Calu3 (cell line): Measurements from ENCODE around the gene SCUBE3. TPM values are rescaled to one million over a fixed set of nuclear protein-coding genes. Genes with fewer than 3 reads are reported as not detected.

Source experiments
- BruUV-seq: library from RNA; stranded (reverse); fragments of 400-500 nt; replicated peaks from 2 replicates; lab custom pipeline; 2021; lab: Mats Ljungman, UMichigan
- CTCF ChIA-PET: fragments of 300-600 bp; sonication (Branson Sonifier 250); formaldehyde crosslinking; loops from one replicate; lab custom pipeline; 2022; ENCODE audit warnings: antibody characterized with exemption; lab: Charles Lee
- DNase-seq: peaks from one replicate; pipeline ENCODE4 v3.0.0; 2022
- H3K27ac Mint-ChIP-seq: one replicate; pipeline ENCODE4 v1.8.0; 2022; ENCODE audit warnings: mixed read lengths; ENCODE audit not compliant: unreplicated experiment
- H3K27me3 Mint-ChIP-seq: one replicate; pipeline ENCODE4 v1.8.0; 2022; ENCODE audit warnings: mixed read lengths; ENCODE audit not compliant: unreplicated experiment
- H3K36me3 Mint-ChIP-seq: one replicate; pipeline ENCODE4 v1.8.0; 2022; ENCODE audit warnings: mild to moderate bottlenecking, moderate library complexity, mixed read lengths; ENCODE audit not compliant: insufficient read depth, unreplicated experiment
- H3K4me1 Mint-ChIP-seq: one replicate; pipeline ENCODE4 v1.8.0; 2022; ENCODE audit warnings: mild to moderate bottlenecking, low read depth, mixed read lengths; ENCODE audit not compliant: unreplicated experiment
- H3K4me3 Mint-ChIP-seq: one replicate; pipeline ENCODE4 v1.8.0; 2022; ENCODE audit warnings: mild to moderate bottlenecking, low read depth, moderate library complexity, mixed read lengths; ENCODE audit not compliant: unreplicated experiment
- H3K9me3 Mint-ChIP-seq: one replicate; pipeline ENCODE4 v1.8.0; 2022; ENCODE audit warnings: low read depth, mixed read lengths; ENCODE audit not compliant: unreplicated experiment
- intact Hi-C: fragments of 100-400 bp; cut with micrococcal nuclease; formaldehyde crosslinking; loops from one replicate; pipeline ENCODE4 v1.10.0; 2022; ENCODE audit not compliant: unreplicated experiment
- total RNA-seq: library from RNA; stranded (reverse); gene quantifications from 2 replicates; pipeline ENCODE4 v1.2.3, GENCODE V29; 2022
- TF ChIP-seq, protein P1 (sequence below): fragments of 200-600 bp; IDR thresholded peaks from one replicate; pipeline ENCODE4 v1.8.0; 2022; ENCODE audit warnings: antibody characterized with exemption; ENCODE audit not compliant: unreplicated experiment

The SCUBE3 gene
- total RNA-seq, 1 experiment from 2014 or later: 0.47 TPM

DNA sequence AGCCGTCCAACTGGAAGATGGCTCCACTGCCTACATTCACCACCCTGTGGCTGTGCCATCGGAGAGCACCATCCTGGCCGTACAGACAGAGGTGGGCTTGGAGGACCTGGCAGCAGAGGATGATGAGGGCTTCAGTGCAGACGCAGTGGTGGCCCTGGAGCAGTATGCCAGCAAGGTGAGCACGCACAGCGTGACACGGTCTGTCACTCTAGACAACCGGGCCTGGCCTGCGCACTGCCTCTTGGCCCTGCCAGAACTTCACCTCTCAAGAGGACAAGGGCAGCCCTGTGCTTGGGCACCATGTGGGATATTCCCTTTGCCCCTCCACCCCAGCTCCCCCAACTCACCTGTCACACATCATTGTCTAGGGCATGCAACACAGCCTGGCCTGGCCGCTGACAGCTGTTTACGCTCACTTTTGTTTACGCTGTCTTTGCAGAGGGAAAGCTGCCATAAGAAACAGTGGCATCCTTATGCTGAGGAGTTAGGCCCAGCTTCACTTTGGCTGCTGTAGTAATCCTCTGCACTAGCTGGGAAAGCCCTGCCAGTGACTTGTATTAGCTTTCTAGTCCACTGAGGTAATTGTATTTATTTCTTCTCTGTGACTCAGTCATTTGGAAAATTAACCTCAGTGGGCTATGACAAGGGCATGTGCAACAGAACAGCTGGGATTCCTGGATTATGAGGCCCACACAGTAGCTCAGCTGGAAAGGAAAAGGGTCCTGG is 74.1 kb downstream of the SCUBE3 start:
- H3K36me3 Mint-ChIP-seq: peaks cover 17% of the 10 kb centered on the region
- CTCF ChIA-PET: no interaction called here
- H3K4me3 Mint-ChIP-seq: no peak overlapping the region
- H3K27me3 Mint-ChIP-seq: no peaks in the 10 kb centered on the region
- DNase-seq: no peak
- no TSS peak for BruUV-seq
- H3K4me1 Mint-ChIP-seq: no peaks in the 10 kb centered on the region
- no peak overlapping the region for H3K27ac Mint-ChIP-seq
- intact Hi-C loops: no loop called here
- H3K9me3 Mint-ChIP-seq: no peaks in the 10 kb centered on the region
- TF ChIP-seq, protein P1, sequence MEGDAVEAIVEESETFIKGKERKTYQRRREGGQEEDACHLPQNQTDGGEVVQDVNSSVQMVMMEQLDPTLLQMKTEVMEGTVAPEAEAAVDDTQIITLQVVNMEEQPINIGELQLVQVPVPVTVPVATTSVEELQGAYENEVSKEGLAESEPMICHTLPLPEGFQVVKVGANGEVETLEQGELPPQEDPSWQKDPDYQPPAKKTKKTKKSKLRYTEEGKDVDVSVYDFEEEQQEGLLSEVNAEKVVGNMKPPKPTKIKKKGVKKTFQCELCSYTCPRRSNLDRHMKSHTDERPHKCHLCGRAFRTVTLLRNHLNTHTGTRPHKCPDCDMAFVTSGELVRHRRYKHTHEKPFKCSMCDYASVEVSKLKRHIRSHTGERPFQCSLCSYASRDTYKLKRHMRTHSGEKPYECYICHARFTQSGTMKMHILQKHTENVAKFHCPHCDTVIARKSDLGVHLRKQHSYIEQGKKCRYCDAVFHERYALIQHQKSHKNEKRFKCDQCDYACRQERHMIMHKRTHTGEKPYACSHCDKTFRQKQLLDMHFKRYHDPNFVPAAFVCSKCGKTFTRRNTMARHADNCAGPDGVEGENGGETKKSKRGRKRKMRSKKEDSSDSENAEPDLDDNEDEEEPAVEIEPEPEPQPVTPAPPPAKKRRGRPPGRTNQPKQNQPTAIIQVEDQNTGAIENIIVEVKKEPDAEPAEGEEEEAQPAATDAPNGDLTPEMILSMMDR: no peak

DNA sequence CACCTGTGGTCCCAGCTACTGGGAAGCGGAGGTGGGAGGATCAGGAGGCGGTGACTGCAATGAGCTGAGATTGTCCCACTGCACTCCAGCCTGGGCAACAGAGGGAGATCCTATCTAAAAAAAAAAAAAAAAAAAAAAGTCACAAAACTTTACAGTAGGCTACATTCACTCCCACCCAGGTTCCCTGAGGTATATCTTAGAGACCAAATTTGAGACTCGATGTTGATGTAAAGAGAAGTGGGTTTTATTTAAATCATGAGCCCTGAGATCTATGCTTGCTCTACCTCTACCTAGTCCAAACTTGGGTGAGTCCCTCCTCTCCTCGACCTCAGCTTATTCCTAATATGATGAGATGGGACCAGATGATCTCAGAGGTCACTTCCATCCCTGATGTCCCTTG is 75.1 kb downstream of the SCUBE3 start:
- no peaks in the 10 kb centered on the region for H3K27me3 Mint-ChIP-seq
- intact Hi-C loops: no loop called here
- no peak for DNase-seq
- CTCF ChIA-PET: interaction anchor here (0.6 kb wide), 1 partner anchor 14 kb away, joined by 3 read pairs; no protein-coding TSS in a partner anchor
- H3K4me3 Mint-ChIP-seq: no peak overlapping the region
- no peaks in the 10 kb centered on the region for H3K4me1 Mint-ChIP-seq
- peaks cover 12% of the 10 kb centered on the region for H3K36me3 Mint-ChIP-seq
- no peak overlapping the region for H3K27ac Mint-ChIP-seq
- no TSS peak for BruUV-seq
- no peaks in the 10 kb centered on the region for H3K9me3 Mint-ChIP-seq
- TF ChIP-seq, protein P1: no peak

DNA sequence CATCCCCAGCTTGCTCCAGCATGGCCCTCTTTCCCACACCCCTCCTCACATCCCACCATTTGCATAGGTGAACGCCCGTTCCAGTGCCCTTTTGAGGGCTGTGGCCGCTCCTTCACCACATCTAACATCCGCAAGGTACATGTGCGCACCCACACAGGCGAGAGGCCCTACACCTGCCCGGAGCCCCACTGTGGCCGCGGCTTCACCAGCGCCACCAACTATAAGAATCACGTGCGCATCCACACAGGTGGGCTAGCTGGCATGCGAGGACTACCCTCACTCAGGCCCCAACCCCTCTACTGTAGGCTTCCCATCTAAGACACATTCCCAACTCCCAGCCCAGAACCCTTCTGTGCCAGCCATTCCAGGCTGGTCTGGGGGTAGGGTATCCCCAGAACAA is 77.7 kb downstream of the SCUBE3 start:
- H3K4me3 Mint-ChIP-seq: no peak overlapping the region
- CTCF ChIA-PET: no interaction called here
- BruUV-seq: no TSS peak
- DNase-seq: no peak
- intact Hi-C loops: loop anchor here (10.0 kb wide), 1 partner anchor 263 kb away; no protein-coding TSS in a partner anchor
- TF ChIP-seq, protein P1: no peak
- H3K4me1 Mint-ChIP-seq: no peaks in the 10 kb centered on the region
- peaks cover 12% of the 10 kb centered on the region for H3K36me3 Mint-ChIP-seq
- H3K27me3 Mint-ChIP-seq: no peaks in the 10 kb centered on the region
- no peaks in the 10 kb centered on the region for H3K9me3 Mint-ChIP-seq
- no peak overlapping the region for H3K27ac Mint-ChIP-seq

DNA sequence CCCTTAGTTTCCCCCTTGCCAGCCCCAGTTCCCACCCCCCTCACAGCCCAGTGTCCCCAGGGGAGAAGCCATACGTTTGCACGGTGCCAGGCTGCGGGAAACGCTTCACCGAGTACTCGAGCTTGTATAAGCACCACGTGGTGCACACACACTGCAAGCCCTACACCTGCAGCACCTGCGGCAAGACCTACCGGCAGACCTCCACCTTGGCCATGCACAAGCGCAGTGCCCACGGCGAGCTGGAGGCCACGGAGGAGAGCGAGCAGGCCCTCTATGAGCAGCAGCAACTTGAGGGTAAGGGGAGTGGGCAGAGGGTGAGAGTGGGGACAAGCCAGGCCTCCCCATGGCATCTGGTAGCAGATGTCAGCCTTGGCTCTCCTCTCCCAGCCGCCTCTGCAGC is 78.7 kb downstream of the SCUBE3 start:
- peaks cover 17% of the 10 kb centered on the region for H3K36me3 Mint-ChIP-seq
- CTCF ChIA-PET: interaction anchor here (1.0 to 1.7 kb wide), 2 partner anchors 33 to 157 kb away, joined by 3 to 13 read pairs; no protein-coding TSS in a partner anchor
- H3K27ac Mint-ChIP-seq: no peak overlapping the region

More for the DNA sequence above, 78.7 kb downstream of the SCUBE3 start:
- no TSS peak for BruUV-seq
- DNase-seq: no peak
- intact Hi-C loops: loop anchor here (10.0 kb wide), 1 partner anchor 262 kb away; no protein-coding TSS in a partner anchor
- Mint-ChIP-seq H3K4me1 (no peaks in the 10 kb centered on the region), H3K9me3 (no peaks in the 10 kb centered on the region), H3K27me3 (no peaks in the 10 kb centered on the region), H3K4me3 (no peak overlapping the region)
- TF ChIP-seq, protein P1: no peak
